ENCODE results near the gene TMOD1.

Gene TMOD1

DNA sequence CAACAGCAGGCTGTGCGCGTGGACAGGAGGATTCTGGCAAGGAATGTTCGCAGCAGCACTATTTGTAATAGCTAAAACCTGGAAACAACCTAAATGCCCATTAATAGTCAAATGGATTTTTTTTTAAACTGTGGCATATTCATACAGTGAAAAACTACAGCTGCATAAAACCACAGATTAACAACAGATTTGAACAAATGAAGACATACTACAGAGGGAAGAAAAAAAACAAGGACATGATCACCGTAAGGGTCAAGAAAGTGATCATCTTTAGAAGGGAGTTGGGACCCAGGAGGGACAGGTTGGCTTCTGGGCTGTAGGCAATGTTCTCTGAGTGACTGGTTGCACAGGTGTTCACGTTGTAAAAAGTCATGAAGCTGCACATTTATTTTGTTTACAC is 1.2 kb upstream of the TMOD1 start:
- no peak for DNase-seq

DNA sequence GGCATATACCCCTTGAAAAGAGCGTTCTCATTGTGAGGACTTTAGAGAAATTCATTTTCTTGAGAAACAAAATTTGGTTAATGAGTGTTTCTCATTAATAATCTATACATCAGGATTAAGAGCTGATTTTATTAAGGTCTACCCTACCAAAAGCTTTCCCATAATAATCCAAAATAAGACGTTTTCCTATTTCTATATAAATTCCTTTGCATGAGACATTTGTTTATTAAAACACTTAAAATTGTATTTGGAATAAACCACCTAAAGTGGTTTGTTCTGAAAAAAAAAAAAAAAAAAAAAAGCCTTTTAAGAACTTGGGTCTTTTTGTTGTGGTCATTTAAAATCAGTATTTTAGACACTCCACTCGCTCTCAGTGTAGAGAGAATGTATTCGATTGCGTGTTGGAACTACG is 695 bp upstream of the TMOD1 start:
- no peak for DNase-seq

DNA sequence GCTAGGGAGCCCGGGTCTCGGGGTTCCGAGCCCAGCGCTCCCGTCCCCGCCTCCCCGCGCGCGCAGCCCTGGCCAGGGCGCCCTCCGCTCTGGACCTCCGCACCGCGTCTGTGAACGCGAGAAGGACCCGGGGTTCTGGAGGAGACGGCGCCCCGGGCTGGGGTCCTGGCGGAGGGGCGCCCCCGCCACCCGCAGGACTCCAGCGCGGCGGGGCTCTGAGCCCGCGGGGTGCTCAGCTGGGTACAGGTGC is 431 bp downstream of the TMOD1 start:
- no peak for DNase-seq

DNA sequence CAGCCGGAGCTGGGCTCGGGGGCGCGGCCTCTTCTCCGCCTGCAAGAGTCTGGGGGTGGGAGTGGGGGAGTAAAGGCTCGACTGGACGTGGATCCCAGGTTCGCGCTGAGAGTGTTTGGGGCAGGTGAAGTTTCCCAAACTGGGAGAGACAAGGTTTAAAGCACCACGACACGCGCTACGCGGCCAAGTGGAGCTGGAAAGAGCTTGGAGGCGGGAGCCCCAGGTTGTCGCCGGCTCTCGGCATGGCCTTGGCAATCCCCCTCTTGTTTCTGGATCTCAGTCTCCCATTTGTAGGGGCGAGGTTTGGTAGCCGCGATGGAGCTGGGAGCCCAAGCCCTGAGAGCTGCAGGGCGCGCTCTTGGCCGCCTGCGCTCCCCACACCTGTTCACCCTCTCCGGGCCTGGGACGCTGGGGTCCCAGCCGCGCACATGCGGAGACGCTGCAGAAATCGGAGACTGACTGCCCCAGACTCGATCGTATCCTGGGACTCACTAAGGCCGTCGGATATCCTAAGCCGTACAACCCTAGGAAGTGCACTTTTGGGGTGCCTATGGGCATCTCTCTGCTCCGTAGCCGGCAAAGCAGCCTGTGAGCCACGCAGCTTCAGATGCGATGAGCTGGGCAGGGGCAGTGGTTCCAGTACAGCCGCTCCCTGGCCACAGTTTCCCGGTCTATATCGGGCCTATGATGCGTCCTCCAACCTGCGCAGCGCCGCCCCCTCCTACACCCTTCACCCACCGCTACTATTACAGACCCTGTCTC is 937 bp downstream of the TMOD1 start:
- DNase-seq: no peak

DNA sequence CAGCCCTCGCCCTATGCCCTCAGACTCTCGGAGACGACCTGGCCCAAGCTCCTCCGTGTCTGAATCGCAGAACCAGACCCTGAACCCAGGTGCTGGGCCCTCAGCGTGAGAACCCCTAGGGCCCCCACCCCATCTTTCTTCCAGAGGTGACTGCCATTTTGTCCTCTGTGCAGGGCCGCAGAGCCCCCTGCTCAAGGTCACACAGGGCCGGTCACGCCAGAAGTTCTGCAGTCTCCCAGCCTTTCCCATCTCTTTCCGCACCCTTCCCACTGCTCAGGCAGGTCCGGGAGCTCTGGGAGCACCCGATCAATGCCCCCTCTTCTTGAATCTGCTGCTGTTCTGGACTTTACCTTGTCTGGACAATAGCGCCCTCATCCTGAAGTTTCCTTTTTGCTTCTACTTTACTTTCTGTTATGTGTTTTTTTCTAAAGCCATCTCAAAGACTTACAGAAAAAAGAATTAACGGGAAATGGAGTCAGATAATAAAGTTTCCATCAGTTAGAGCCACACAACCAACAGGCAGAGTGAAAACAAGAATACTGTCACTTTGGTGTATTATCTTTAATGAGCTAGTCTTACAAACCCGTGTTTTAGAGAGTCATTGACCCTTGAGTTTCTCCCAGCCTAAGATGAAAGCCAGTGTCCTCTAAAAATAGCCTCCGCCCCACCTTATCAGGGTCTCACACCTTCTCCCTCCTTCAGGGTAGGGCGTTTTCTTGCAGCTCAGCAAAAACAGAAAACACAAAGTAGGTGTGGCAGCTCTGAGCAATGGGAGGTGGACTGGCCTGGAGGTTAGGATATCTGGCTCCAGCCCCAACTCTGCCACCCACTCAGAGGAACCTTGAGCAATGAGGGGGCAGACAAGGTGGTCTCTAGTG is 1.8 kb downstream of the TMOD1 start:
- DNase-seq: no peak

DNA sequence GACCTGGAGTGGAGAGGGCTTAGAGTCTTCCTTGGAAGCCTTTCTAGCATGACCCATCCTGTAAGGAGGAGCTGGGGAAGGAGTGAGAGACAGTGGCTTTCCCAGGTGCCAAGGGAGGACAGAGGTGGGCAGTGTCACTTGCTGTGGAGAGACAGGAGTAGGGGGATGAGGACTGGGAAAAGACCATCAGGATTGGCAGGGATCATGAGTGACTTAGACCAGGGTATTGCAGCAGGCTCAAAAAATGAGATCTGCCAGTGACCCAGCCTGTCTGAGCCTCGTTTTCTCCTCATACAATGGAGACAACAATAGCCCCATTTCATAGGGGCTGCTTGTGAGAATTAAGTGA is 2.4 kb downstream of the TMOD1 start:
- no peak for DNase-seq

DNA sequence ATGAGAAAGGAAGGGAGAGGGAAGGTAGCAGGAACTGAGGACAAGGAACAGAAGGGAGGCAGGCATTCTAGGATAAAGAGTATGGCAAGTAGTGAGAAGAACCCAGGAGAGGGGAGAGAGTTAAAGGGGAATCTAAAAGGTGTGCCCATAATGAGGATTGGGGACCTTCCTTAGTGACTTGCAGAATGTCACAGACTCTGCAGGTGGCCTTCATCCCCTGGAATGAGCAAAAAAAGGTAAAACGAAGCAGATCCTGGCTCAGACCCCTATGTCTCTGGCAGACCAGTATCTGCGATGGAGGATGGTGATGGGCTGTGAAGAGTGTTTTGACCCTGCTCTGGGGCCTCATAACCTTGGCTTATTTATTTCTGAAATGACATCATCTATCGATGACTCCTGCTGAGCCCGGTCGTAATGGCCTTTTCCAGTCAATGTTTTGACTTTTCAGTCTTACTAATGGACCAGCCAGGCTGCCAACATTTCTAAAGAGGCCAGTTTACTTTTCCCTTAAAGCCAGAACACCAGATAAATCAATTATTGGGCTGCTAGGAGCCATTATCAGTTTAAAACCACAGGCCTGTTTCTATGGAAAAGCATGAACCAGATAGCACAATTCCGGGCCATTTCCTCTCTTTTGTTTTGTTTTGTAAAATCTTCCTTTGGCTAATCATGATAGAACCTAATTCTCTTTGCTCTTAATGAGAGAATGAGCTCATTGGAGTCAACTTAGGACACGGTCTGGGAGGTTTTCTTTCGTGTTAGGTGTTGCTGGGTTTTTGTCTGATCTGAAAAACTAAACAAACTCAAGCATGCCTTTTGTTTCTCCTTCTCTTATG is 3.1 kb downstream of the TMOD1 start:
- DNase-seq: peak; percentile 67

DNA sequence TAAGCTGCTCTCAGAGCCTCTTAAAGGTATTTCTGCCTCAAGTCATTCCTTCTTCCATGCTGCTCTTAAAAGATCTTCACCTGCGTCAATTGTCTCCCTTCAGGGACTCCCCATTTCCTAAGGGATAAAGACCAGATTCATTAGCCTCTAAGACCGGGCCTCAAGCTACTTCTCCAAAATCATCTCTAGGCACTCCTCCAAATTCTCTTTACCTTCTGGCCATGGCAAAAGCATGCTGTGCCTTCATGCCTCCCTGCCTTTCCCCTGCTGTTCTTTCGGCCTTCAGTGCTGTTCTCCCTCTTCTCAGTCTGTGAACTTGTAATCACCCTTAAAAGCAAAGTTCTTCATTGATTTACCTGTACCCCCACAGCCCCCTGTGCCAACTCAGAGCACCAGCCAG is 4.4 kb downstream of the TMOD1 start:
- DNase-seq: no peak

DNA sequence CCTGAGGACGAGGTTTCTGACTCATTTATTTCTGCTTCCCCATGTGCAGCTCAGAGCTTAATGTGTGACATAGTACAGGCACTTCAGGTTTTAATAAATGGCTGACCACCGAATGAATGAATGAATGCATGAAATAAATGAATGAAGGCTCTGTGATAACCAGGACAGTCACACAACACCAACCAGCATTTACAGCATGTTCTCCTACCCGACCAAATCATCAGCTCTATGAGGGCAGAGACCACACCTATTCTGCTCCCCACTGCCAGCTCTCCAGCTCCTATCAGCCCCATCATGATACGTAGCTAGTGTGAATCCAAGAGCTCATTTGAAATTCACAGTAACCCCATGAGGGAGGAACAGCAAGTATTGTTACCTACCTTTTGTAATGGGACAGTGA is 4.8 kb downstream of the TMOD1 start:
- DNase-seq: no peak

DNA sequence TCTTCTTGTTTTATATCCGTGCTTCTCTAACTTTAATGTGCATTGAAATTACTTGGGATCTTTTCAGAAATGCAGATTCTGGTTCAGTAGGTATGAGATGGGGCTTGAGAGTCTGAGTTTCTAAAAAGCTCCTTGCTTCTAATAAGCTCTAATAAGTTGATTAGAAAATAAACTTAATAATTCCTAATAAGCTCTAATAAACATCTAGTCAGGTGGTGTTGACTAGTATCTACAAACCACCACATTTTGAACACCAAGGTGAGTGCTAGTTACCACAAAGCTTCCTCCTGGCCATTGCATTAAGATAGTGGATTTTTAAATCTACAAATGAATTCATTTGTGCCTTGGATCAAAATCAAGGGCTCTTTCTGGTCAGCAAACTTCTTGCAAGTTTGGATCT is 5.3 kb downstream of the TMOD1 start:
- no peak for DNase-seq

DNA sequence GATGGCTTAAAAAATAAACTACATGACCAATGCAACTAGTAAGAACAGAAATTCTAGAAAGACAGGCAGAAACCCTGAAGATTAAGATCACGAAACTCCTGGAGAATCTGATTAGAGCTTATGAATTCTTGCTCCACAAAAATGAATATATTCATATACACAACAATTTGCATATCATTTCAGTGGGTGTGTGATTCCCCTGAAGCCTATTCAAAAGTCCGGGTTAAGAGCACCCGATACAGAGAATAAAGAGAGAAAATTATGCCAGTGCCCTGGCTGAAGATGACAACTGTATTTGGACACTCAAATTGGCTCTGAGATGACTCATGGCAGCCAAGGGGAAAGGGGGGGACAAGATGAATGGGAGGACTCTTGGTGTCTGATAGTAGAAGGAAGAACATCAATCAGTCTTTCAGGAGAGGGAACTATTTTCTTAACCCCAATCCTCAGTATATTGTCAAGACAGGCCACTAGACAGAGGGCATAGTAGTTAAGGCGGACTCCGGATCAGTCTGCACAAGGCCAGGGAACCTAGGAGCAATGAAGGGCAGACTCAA is 6.0 kb downstream of the TMOD1 start:
- DNase-seq: no peak

DNA sequence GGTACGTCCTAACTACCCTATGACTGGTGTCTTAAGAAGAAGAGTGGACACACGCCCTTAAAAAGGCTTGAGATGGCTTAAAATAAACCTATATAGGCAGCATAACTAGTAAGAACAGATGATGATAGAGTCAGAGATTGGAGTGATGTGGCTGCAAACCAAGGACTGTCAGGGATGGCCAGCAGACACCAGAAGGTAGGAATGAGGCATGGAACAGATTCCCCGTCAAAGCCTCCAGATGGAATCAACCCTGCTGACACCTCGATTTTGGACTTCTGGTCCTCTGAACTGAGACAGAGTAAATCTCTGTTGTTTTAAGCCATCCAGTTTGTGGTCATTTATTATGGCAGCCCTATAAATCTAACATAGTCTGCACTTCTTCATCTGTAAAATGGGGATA is 7.4 kb downstream of the TMOD1 start:
- DNase-seq: no peak

DNA sequence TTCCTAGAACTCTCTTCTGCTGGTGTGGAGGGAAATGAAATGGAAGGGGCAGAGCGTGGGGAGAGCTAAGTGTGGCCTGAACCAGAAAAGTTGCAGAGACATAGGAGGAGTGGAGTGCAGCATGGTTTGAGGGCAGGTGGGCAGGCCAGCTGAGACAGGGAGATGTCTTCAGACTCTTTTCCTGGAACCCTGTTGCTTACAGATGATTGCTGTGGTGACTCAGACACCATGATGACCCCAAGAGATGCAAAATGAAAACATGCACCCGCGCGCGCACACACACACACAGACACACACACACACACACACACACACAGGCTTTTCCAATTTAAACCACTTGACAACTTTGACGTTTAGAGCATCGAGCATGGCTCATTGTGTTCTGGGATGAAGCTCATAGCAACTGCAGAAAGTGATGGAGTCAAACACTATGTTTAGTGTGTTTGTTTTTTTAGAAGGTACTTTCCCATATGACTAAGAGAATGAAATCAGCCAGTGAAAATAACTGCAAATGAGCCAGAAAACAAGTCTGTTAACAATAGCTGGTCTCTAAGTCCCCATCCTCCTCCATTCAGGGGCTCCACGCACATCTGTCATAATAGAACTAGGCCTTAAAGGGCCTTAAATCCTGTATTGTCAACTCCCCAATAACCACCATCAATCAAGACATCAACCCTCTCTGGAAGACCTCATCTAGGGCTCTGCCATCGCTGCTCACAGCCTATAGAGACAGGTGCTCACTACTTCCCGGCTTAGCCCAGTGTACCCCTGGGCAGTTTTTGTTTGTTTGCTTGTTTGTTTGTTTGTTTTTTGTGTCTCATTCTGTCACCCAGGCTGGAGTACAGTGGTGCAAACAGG is 9.6 kb downstream of the TMOD1 start:
- no peak for DNase-seq

DNA sequence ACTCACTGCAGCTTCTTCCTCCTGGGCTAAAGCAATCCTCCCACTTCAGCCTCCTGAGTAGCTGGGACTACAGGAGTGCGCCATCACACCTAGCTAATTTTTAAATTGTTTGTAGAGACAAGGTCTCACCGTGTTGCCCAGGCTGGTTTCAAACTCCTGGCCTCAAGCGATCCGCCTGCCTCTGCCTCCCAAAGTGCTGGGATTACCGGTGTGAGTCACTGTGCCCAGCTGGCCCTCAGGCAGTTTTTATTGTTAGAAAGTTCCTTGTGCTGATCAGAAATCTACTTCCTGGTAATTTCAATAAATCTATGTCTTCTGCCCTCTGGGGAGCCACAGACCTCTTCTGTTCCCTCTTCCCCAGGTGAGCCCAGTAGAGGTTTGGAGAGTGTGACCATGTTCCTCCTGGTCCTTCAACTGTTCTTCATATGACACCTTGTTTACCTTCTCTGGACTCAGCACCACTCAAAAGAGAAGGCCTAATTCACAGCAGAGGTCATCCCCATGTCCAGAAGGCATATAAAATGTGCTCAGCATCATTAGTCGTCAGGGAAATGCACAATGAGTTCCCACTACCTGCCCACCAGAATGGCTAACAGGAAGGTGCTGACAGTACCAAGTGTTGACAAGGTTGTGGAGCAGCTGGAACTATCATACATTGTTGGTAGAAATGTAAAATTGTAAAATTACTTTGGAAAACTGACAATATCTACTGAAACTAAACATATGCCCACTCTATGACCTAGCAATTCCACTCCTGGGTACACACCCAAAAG is 10.4 kb downstream of the TMOD1 start:
- no peak for DNase-seq

DNA sequence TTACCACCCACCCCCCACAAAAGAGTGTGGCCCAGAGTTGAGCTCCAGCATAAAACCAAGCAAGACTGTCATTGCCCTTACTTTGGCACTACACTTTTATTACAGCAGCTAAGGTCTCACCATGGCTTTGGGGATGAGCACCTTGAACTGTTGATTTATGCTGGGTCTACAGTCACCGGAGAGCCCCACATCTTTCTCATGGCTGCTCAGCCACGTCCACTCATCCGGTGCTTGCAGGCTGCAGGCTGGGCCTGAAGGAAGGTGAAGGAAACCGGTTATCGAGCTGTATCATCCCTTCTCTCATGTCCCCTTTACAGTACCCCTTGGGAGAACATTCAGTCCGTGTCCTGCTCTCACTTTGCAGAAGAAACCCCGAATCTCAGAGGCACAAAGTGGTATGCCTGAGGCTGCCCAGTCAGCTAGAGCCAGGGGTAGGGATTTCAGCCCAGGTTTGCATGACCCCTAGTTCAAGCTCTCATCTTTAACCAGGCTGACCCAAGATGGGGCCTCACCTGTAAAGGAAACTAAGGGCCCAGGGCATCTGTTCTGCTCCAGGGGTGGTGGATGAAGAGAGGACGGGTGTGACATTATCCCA is 11.6 kb downstream of the TMOD1 start:
- no peak for DNase-seq

DNA sequence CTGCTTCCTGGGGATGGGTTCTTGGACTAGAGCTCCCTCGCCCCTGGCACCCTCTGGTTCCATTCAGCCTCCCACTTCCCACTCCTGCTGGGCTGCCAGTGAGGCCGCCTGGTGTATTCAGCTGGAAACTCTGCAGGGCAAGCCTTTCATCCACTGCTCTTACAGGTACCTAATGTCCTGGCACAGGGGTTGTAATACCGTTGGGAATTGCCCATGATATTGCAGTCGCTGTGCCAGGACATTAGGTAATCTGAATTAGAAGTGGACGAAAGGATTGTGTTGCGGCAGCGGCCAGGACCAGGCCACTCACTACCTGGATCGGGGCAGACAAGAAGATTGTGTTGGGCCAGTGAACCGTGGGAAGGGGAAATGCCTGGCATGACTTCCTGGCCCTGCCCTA is 13.1 kb downstream of the TMOD1 start:
- DNase-seq: no peak

DNA sequence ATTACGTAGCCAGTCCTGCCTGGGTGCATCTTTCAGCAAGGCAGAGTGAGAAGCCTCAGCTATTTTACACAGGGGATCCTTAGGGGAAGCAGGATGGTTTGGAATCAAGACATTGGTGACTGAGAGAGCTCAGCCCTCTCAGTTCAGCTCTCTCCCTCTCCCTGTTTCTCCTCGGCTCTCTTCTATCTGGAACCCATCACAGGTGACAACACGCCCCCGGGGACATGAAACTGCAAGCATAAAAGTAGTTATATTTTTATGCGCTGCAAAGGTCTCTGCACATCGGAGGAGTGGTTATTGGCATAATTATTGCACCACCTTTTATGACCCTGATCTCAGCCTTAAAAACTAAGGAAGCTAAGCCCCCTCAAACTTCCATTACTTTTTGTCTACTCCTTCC is 14.2 kb downstream of the TMOD1 start:
- no peak for DNase-seq

DNA sequence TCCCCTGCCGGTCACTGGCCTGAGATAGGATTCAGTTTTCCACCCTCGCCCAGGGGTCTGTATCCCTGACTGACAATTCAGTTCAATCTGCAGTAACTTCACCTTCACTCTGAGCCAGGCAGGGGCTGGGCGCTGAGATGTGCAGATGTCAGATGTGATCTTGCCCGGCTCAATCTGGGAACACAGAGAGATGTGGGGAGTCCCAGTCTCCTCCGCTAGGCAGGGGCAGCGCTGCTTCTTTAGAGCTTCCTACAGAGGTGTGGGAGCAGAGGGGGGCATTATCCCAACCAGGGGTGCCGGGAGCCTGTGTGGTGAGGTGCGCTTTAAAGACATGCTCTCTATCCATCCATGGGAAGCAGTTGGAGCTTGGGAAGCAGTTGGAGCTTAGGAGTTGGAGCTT is 14.6 kb downstream of the TMOD1 start:
- no peak for DNase-seq

DNA sequence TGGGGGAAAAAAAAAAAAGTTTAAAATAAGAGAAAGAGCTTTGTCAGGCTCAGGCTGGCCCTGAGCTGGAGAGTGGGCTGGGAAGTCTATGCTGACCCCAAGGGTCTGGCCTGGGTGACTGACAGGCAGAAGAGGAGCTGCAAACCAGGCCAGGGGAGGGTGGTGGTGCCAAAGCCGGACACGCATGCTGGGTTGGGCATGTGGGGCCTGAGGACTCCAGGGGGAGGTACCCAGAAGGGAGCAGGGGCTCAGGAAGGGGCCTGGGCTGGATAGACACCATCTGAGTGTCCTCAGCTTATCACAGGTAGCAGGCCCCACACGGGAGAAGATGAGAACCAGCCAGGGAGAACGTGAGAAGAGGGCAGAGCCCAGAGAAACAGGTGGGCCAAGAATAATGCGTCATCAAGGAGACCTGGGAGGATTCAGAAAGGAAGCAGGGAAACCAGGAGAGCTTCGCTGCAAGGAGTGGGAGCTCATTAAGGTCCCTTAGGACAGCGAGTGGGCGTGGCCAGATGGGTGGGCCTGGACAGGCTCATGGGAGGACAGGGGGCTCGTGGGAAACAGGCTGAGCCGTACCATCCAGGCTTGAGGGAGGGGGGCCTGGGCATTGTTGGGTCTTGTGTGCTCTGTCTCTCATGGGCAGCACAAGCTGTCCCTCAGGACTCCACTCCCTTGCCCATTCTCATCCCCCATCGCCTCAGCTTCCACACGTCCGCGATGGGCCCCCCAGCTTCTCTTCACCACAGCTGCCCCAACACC is 16.0 kb downstream of the TMOD1 start:
- DNase-seq: no peak

DNA sequence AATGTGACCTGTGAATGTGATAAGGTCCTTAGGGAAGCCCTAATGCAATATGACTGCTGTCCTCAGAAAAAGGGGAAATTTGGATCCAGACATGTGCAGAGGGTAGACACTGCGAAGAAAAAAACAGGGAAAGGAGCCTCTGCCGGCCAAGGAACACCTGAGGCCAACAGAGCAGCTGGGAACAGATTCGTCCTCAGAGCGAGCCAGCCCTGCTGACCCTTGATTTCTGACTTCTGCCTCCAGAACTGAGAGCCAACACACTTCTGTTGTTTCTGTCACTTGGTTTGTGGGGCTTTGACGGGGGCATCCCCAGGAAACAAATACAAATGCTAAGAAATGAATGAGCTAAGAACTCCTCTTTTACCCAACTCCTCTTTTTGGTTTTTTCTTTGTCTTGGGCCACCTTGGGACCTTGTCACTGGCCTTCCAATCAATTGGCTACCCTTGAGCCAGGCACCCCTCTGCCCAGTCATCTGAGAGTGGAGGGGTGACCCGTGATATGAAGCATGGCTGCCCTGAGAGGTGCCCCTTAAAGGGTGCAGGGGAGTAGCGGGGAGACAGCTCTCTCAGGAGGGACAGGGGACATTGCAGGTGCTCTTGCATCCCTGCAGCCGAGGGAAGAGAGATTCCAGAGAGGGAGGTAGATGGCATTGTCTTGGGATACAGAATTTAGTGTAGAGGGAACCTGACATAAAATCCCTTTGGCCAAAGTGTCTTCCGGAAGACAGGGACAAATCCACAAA is 16.9 kb downstream of the TMOD1 start:
- no peak for DNase-seq
